K562 (cell line): ENCODE results near the gene CENPU. TPM values are rescaled to one million over a fixed set of nuclear protein-coding genes. Genes with fewer than 3 reads are reported as not detected.

Experiments
- ATAC-seq: fragments of 200-7000 bp; cut with Tn5 transposase; 3 replicates; pipeline ENCODE4 v1.9.1; 2020; ENCODE audit warnings: moderate library complexity
- BruUV-seq: library from RNA; stranded (reverse); fragments of 400-500 nt; replicated peaks from 2 replicates; lab custom pipeline; 2021; lab: Mats Ljungman, UMichigan
- CTCF ChIA-PET: fragments of 300-600 bp; formaldehyde crosslinking; extraction: SDS; loops from one replicate; lab custom pipeline; 2021; ENCODE audit warnings: low intra/inter-chr PET ratio; lab: Yijun Ruan, JAX
- POLR2A ChIA-PET: fragments of 300-600, 350-650 bp; sonication (Branson Sonifier 250); formaldehyde crosslinking; extraction: SDS; loops from one replicate; lab custom pipeline; 2021; ENCODE audit warnings: antibody characterized with exemption, inconsistent platforms; lab: Yijun Ruan, JAX
- DNase-seq, 4 experiments: peaks; one replicate each; pipeline versions ENCODE4 v3.0.0 to v3.0.0-alpha.2; 2011 to 2018; ENCODE audit warnings: low spot score in 3 of 4, mixed read lengths in 3 of 4; ENCODE audit errors: extremely low read depth in 1 of 4
- FAIRE-seq: peaks from 2 replicates; lab custom pipeline; 2011; peaks lifted over from hg19 to GRCh38; lab: Jason Lieb, UNC
- H2AFZ ChIP-seq: 2 replicates; pipeline ENCODE4 v1.6.0; 2011; ENCODE audit warnings: low read depth, low read length, control low read depth, inconsistent platforms
- H3K27ac ChIP-seq: fragments of 200-600 bp; 3 replicates; pipeline ENCODE4 v1.8.0; 2011; ENCODE audit warnings: low read depth, mild to moderate bottlenecking, control low read depth, inconsistent platforms, low read length, moderate library complexity, mixed read lengths; ENCODE audit errors: extremely low read depth
- H3K27me3 ChIP-seq, 2 experiments: fragments of 300-600 bp in 1 of 2; 2 replicates in 1 of 2; 3 replicates in 1 of 2; pipeline versions ENCODE4 v1.6.0 to v1.8.0; 2011; ENCODE audit warnings: inconsistent platforms in 2 of 2, low read length in 2 of 2, mild to moderate bottlenecking in 1 of 2, mixed read lengths in 1 of 2, moderate library complexity in 1 of 2; ENCODE audit not compliant: control insufficient read depth in 2 of 2, insufficient read depth in 2 of 2
- H3K36me3 ChIP-seq: fragments of 300-600 bp; 3 replicates; pipeline ENCODE4 v1.8.0; 2011; ENCODE audit warnings: mild to moderate bottlenecking, low read length, inconsistent platforms; ENCODE audit not compliant: control insufficient read depth, insufficient read depth
- H3K4me1 ChIP-seq, 2 experiments: fragments of 200-600 bp in 1 of 2; replicated peaks in 1 of 2; 2 replicates in 1 of 2; 3 replicates in 1 of 2; pipeline versions ENCODE4 v1.5.1 to v1.8.0; 2011; ENCODE audit warnings: inconsistent platforms in 2 of 2, low read length in 2 of 2, mild to moderate bottlenecking in 1 of 2, mixed read lengths in 1 of 2, moderate library complexity in 1 of 2; ENCODE audit not compliant: control insufficient read depth in 2 of 2, insufficient read depth in 2 of 2
- H3K4me2 ChIP-seq: 2 replicates; pipeline ENCODE4 v1.6.1; 2011; ENCODE audit warnings: low read length, control low read depth, inconsistent platforms, mixed read lengths; ENCODE audit not compliant: insufficient read depth
- H3K4me3 ChIP-seq: fragments of 200-600 bp; sonication (generic), shearing (Covaris generic); 2 replicates; pipeline ENCODE4 v1.5.1; 2016; ENCODE audit warnings: control low read depth, inconsistent platforms
- H3K79me2 ChIP-seq: fragments of 200-600 bp; 3 replicates; pipeline ENCODE4 v1.8.0; 2011; ENCODE audit warnings: low read length, inconsistent platforms; ENCODE audit not compliant: control insufficient read depth, insufficient read depth
- H3K9ac ChIP-seq, 2 experiments: 2 replicates each; pipeline versions ENCODE4 v1.6.0 to v1.6.1; 2011; ENCODE audit warnings: low read depth in 2 of 2, low read length in 2 of 2, control low read depth in 1 of 2, inconsistent platforms in 1 of 2, mild to moderate bottlenecking in 1 of 2, mixed read lengths in 1 of 2; ENCODE audit not compliant: insufficient read depth in 1 of 2
- H3K9me1 ChIP-seq: one replicate; pipeline ENCODE4 v1.6.0; 2011; ENCODE audit warnings: inconsistent platforms, mild to moderate bottlenecking, low read length, moderate library complexity; ENCODE audit not compliant: control insufficient read depth, insufficient read depth
- H3K9me3 ChIP-seq: replicated peaks from 2 replicates; pipeline ENCODE4 v1.5.1; 2011; ENCODE audit warnings: low read depth, low read length, inconsistent platforms; ENCODE audit not compliant: control insufficient read depth, insufficient read depth
- H4K20me1 ChIP-seq: replicated peaks from 2 replicates; pipeline ENCODE4 v1.6.1; 2011; ENCODE audit warnings: low read length, inconsistent platforms, mixed read lengths; ENCODE audit not compliant: control insufficient read depth, insufficient read depth
- FIP1L1 ChIP-seq: fragments of 200-400 bp; formaldehyde crosslinking; IDR thresholded peaks from 2 replicates; pipeline ENCODE4 v1.6.1; 2018; ENCODE audit warnings: mild to moderate bottlenecking, low read depth, low read length; ENCODE audit not compliant: poor library complexity, severe bottlenecking
- NCOR1 ChIP-seq: fragments of 450-650 bp; IDR thresholded peaks from 2 replicates; pipeline ENCODE4 v1.6.1; 2016; ENCODE audit warnings: mild to moderate bottlenecking, moderate library complexity
- POLR3G ChIP-seq: IDR thresholded peaks from 2 replicates; pipeline ENCODE4 v1.6.1; 2011; ENCODE audit not compliant: insufficient read length, insufficient replicate concordance; ENCODE audit errors: extremely low read depth
- TAL1 ChIP-seq: fragments of 450-650 bp; IDR thresholded peaks from 2 replicates; pipeline ENCODE4 v1.6.1; 2016; ENCODE audit warnings: mild to moderate bottlenecking
- WGBS: fragments of 100-300 bp; shearing (Covaris generic); methylation state at CpG from one replicate; pipeline ENCODE4 v1.1.6; 2016; ENCODE audit warnings: low coverage, mixed read lengths; ENCODE audit not compliant: insufficient coverage; ENCODE audit errors: missing lambda C conversion rate; 5-methylcytosine and 5-hydroxymethylcytosine counted together
- in situ Hi-C: fragments of 300-500 bp; cut with MboI; formaldehyde crosslinking; loops from 4 replicates; pipeline ENCODE4 v1.15.0; 2018; ENCODE audit warnings: inconsistent platforms, mixed read lengths
- intact Hi-C: fragments of 100-400 bp; cut with micrococcal nuclease; formaldehyde crosslinking; loops from 2 replicates; pipeline ENCODE4 v1.14.2; 2022
- polyA plus RNA-seq, 8 experiments: library from polyadenylated mRNA; depleted of rRNA in 4 of 8; stranded (reverse) in 5 of 8; unstranded in 3 of 8; fragments of >200 nt; fragmentation: Nextera tagmentation in 2 of 8; fragmentation: Illumina TruSeq in 1 of 8; extraction: Ambion mirVana in 2 of 8; extraction: Trizol in 1 of 8; gene quantifications; 2 replicates each; pipeline versions ENCODE4 v1.2.1 to v1.2.3, GENCODE V29; 2011 to 2014; ENCODE audit warnings: inconsistent platforms in 1 of 8, missing spikeins in 1 of 8
- total RNA-seq, 7 experiments: library from RNA; depleted of rRNA in 6 of 7; stranded (reverse); fragments of >200 nt in 6 of 7; fragmentation: Illumina TruSeq in 2 of 7; extraction: Trizol in 2 of 7; gene quantifications; 2 replicates each; pipeline versions ENCODE4 v1.2.1 to v1.2.3, GENCODE V29; 2011 to 2021; ENCODE audit warnings: low replicate concordance in 1 of 7
- TF ChIP-seq, protein P1 (sequence below): fragments of 250-450 bp; sonication (Bioruptor Pico); IDR thresholded peaks from 2 replicates; pipeline ENCODE4 v1.4.0; 2020; ENCODE audit warnings: borderline replicate concordance
- TF ChIP-seq, protein P2 (sequence below): fragments of 250-450 bp; sonication (Bioruptor Pico); IDR thresholded peaks from 2 replicates; pipeline ENCODE4 v1.8.0; 2022; ENCODE audit warnings: moderate library complexity, mild to moderate bottlenecking, inconsistent platforms
- TF ChIP-seq, protein P3 (sequence below): fragments of 250-450 bp; sonication (Bioruptor Pico); IDR thresholded peaks from 2 replicates; pipeline ENCODE4 v1.4.0; 2020; ENCODE audit warnings: mild to moderate bottlenecking, moderate library complexity
- TF ChIP-seq, protein P4 (sequence below): fragments of 250-450 bp; sonication (Bioruptor Pico); IDR thresholded peaks from 2 replicates; pipeline ENCODE4 v1.4.0; 2020

Gene CENPU
- total and polyA plus RNA-seq, 9 of the 15 experiments (the other 6 are each of a cell fraction or from before 2014, with no cell fraction given), result 39.4 to 98.7 (median 84.3) TPM

DNA sequence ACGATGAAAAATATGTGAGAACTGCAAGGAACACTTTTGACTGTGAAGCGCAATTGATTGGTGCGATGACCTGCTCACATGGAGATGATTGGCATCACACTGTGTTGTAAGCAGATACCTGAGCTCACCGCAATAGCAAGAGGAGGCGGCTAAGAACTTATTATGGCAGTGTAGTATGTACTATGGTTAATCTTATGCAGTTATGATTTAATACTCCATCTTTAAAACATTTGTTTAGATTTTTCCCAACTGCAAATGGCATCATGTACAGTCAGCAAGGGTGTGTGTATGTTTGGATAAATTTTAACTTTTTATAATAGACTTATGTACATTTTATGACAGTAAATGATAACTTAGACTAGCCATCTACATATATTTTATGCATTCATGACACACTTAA, 58.9 kb downstream of the CENPU start:
- CTCF ChIA-PET, result no interaction called here
- H3K4me1 ChIP-seq, result no peaks in the 10 kb centered on the region; a peak in 1 of 5 replicates

DNA sequence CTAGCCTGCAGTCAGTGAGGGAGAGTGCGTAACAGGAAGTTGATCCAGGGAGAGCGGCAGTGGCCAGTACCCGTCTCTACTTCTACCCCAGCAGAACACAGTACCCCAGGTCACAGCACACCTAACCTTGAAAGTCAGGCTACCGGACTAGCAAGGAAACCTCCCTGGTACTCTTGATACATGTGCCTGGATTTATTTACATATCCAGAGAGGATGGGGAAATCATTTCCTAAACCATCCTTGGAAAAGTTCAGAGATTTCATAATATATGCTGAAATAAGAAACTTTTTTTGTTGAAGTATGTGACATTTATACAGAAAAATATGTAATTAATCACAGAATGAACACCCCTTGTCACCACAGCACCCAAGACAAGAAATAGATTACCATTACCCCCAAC, 59.9 kb downstream of the CENPU start:
- ATAC-seq, result no peak
- Histone ChIP-seq H3K4me3 (no peak overlapping the region), H3K4me2 (no peak overlapping the region), H2AFZ (no peak overlapping the region), H3K27ac (no peak overlapping the region; the same call in 2 of the 3 replicates), H4K20me1 (no peaks in the 10 kb centered on the region), H3K4me1 (no peaks in the 10 kb centered on the region; a peak in 1 of 5 replicates), H3K9me1 (no peaks in the 10 kb centered on the region), H3K27me3 (no peaks in the 10 kb centered on the region), H3K9me3 (no peaks in the 10 kb centered on the region), H3K36me3 (peaks cover 22% of the 10 kb centered on the region; the same call in 2 of the 3 replicates), H3K79me2 (no peaks in the 10 kb centered on the region), H3K9ac (no peak overlapping the region)
- no peak for DNase-seq
- no peak for FAIRE-seq
- BruUV-seq, result no TSS peak
- in situ Hi-C loops, result no loop called here
- intact Hi-C loops, result no loop called here
- CTCF ChIA-PET, result no interaction called here
- WGBS, result 95% methylated on average over 4 of the region's 4 CpGs
- POLR2A ChIA-PET, result no interaction called here
- TF ChIP-seq, protein P1, sequence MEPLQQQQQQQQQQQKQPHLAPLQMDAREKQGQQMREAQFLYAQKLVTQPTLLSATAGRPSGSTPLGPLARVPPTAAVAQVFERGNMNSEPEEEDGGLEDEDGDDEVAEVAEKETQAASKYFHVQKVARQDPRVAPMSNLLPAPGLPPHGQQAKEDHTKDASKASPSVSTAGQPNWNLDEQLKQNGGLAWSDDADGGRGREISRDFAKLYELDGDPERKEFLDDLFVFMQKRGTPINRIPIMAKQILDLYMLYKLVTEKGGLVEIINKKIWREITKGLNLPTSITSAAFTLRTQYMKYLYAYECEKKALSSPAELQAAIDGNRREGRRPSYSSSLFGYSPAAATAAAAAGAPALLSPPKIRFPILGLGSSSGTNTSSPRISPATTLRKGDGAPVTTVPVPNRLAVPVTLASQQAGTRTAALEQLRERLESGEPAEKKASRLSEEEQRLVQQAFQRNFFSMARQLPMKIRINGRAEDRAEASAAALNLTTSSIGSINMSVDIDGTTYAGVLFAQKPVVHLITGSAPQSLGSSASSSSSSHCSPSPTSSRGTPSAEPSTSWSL (CRISPR knock-in tag), result no peak
- no peak for TF ChIP-seq POLR3G
- TF ChIP-seq, protein P2, sequence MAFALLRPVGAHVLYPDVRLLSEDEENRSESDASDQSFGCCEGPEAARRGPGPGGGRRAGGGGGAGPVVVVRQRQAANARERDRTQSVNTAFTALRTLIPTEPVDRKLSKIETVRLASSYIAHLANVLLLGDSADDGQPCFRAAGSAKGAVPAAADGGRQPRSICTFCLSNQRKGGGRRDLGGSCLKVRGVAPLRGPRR, result no peak
- TF ChIP-seq, protein P3, sequence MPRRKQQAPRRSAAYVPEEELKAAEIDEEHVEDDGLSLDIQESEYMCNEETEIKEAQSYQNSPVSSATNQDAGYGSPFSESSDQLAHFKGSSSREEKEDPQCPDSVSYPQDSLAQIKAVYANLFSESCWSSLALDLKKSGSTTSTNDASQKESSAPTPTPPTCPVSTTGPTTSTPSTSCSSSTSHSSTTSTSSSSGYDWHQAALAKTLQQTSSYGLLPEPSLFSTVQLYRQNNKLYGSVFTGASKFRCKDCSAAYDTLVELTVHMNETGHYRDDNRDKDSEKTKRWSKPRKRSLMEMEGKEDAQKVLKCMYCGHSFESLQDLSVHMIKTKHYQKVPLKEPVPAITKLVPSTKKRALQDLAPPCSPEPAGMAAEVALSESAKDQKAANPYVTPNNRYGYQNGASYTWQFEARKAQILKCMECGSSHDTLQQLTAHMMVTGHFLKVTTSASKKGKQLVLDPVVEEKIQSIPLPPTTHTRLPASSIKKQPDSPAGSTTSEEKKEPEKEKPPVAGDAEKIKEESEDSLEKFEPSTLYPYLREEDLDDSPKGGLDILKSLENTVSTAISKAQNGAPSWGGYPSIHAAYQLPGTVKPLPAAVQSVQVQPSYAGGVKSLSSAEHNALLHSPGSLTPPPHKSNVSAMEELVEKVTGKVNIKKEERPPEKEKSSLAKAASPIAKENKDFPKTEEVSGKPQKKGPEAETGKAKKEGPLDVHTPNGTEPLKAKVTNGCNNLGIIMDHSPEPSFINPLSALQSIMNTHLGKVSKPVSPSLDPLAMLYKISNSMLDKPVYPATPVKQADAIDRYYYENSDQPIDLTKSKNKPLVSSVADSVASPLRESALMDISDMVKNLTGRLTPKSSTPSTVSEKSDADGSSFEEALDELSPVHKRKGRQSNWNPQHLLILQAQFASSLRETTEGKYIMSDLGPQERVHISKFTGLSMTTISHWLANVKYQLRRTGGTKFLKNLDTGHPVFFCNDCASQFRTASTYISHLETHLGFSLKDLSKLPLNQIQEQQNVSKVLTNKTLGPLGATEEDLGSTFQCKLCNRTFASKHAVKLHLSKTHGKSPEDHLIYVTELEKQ (CRISPR knock-in tag), result no peak
- TF ChIP-seq FIP1L1, result no peak
- no peak for TF ChIP-seq NCOR1
- TF ChIP-seq TAL1, result no peak

More for the DNA sequence above, 58.9 kb downstream of the CENPU start:
- H3K36me3 ChIP-seq, result peaks cover 20% of the 10 kb centered on the region; the same call in 2 of the 3 replicates
- H3K4me2 ChIP-seq, result no peak overlapping the region
- H3K27ac ChIP-seq, result no peak overlapping the region
- POLR2A ChIA-PET, result interaction anchor here (0.7 kb wide), 1 partner anchor 15 kb away, joined by 3 read pairs; no protein-coding TSS in a partner anchor
- no peaks in the 10 kb centered on the region for H4K20me1 ChIP-seq
- H3K4me3 ChIP-seq, result no peak overlapping the region
- TF ChIP-seq, protein P4, sequence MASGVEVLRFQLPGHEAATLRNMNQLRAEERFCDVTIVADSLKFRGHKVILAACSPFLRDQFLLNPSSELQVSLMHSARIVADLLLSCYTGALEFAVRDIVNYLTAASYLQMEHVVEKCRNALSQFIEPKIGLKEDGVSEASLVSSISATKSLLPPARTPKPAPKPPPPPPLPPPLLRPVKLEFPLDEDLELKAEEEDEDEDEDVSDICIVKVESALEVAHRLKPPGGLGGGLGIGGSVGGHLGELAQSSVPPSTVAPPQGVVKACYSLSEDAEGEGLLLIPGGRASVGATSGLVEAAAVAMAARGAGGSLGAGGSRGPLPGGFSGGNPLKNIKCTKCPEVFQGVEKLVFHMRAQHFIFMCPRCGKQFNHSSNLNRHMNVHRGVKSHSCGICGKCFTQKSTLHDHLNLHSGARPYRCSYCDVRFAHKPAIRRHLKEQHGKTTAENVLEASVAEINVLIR, result no peak
- H3K27me3 ChIP-seq, result no peaks in the 10 kb centered on the region
- no peaks in the 10 kb centered on the region for H3K9me3 ChIP-seq
- WGBS, result 83% methylated on average over 5 of the region's 5 CpGs
- in situ Hi-C loops, result no loop called here
- no peak overlapping the region for H2AFZ ChIP-seq
- FAIRE-seq (no peak), DNase-seq (no peak), ATAC-seq (no peak)
- no peaks in the 10 kb centered on the region for H3K9me1 ChIP-seq
- H3K9ac ChIP-seq, result no peak overlapping the region
- intact Hi-C loops, result no loop called here
- H3K79me2 ChIP-seq, result no peaks in the 10 kb centered on the region
- no TSS peak for BruUV-seq
